MV-4-11 (cell line): ENCODE measurements around the gene TEX11.
"Not testable (repeated sequence)": the region's sequence is repeated elsewhere in the genome, so short reads cannot be mapped to it uniquely, and the experiment has no call there.

ENCODE experiments used
- DNase-seq: peaks from one replicate; lab custom pipeline; 2025; lab: John Stamatoyannopoulos, UW

Gene TEX11

DNA sequence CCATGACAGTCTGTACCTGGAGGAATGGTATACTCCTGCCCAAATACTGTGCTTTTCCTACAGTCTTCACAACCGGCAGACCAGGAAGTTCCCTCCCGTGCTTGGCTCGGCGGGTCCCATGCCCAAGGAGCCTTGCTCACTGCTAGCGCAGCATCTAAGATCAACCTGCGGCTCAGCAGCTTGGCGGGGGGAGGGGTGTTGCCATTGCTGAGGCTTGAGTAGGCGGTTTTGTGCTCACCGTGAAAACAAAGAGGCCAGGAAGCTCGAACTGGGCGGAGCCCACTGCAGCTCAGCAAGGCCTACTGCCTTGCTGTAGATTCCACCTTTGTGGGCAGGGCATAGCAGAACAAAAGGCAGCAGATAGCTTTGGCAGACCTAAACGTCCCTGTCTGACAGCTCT is 152.7 kb downstream of the TEX11 start:
- no peak for DNase-seq

DNA sequence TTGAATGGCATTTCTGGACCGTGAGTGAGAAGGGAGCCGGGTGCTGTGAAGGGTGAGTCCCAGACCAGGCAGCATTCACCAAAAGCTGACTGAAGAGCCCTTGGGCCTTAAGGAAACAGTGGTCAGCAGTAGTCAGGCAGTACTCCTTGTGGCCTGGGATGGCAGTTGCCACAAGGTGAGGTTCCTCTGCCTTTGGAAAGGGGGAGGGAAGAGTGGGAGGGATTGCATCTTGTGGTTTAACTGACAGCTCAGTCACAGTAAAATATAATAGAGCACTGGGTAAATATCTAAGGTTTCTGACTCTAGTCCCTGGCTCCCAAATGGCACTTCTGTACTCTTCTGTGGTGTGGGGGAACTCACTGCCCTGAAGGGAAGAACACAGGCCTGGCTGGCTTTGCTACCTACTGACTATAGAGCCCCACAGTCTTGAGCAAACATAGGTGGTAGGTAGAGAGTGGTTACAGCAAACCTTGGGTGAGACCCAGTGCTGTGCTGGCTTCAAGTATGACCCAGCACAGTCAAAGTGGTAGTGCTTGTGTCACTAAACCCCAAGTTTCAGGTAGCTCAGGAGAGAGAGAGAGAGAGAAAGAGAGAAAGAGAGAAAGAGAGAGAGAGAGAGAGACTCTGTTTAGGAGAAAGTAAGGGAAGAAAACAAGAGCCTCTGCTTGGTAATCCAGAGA is 154.2 kb downstream of the TEX11 start:
- no peak for DNase-seq

DNA sequence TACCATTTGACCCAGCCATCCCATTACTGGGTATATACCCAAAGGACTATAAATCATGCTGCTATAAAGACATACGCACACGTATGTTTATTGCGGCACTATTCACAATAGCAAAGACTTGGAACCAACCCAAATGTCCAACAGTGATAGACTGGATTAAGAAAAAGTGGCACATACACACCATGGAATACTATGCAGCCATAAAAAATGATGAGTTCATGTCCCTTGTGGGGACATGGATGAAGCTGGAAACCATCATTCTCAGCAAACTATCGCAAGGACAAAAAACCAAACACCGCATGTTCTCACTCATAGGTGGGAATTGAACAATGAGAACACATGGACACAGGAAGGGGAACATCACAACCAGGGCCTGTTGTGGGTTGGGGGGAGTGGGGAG is 174.7 kb downstream of the TEX11 start:
- not testable (repeated sequence) for DNase-seq

DNA sequence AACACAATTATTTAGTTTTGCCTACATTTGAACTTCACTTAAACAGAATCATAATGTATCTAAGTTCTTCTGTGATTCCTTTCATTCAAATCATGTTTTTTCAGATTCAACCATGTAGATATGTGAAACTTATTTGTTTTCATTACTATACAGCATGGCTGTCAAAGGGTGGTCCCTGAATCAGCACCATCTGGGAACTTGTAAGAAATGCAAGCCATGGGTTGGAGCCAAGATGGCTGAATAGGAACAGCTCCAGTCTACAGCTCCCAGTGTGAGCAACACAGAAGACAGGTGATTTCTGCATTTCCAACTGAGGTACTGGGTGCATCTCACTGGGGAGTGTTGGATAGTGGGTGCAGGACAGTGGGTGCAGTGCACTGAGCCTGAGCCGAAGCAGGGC is 180.6 kb downstream of the TEX11 start:
- DNase-seq = not testable (repeated sequence)

DNA sequence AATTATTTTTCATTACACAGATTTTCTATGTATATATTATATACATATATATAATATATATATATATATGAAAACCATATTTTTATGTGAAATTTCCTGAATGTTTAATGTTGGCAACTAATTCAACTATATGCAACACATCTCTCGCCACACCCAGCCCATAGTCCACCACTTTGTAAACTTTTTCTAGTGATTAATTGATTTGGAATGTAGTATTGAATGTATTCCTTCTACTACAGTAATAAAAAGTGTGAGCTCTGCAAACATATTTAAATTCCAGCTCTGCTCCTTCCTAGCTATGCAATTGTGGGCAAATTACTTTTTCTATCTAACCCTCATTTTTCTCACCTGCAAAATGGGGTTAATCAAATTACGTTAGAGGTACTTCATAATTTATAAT is 187.8 kb downstream of the TEX11 start:
- no peak for DNase-seq

DNA sequence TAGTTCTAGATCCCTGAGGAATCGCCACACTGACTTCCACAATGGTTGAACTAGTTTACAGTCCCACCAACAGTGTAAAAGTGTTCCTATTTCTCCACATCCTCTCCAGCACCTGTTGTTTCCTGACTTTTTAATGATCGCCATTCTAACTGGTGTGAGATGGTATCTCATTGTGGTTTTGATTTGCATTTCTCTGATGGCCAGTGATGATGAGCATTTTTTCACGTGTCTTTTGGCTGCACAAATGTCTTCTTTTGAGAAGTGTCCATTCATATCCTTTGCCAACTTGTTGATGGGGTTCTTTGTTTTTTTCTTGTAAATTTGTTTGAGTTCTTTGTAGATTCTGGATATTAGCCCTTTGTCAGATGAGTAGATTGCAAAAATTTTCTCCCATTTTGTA is 197.2 kb downstream of the TEX11 start:
- not testable (repeated sequence) for DNase-seq

DNA sequence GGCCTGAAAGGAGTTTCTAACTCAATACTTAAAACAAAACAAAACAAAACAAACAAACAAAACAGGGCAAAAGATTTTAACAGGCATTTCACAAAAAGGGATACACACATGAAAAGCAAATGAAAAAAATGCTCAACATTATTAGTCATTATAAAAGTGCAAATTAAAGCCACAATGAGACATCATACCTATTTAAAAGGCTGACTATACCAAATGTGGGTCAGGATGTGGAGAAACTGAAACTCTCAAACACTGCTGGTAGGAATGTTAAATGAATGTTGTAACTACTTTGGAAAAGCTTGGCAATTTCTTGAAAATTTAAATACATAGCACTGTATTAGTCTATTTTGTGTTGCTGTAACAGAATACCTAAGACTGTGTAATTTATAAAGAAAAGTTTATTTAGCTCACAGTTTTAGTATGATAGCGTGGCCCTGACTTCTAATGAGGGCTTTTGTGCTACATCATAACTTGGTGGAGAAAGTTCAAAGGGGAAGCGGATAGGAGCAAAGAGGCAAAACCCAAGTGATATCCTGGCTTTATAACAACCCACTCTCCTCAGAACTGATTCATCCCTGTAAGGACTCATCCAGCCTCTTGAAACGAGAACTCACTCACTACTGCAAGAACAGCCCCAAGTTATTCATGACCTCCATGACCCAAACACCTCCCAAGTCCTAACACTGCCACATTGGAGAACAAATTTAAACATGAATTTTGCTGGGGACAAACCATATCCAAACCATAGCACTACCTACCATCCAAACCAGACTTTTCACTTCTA is 214.0 kb downstream of the TEX11 start:
- DNase-seq = no peak

DNA sequence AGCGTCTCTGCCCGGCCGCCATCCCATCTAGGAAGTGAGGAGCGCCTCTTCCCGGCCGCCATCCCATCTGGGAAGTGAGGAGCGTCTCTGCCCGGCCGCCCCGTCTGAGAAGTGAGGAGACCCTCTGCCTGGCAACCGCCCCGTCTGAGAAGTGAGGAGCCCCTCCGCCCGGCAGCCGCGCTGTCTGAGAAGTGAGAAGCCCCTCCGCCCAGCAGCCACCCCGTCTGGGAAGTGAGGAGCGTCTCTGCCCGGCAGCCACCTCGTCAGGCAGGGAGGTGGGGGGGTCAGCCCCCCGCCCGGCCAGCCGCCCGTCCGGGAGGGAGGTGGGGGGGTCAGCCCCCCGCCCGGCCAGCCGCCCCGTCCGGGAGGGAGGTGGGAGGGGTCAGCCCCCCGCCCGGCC is 229.1 kb downstream of the TEX11 start:
- DNase-seq = not testable (repeated sequence)

DNA sequence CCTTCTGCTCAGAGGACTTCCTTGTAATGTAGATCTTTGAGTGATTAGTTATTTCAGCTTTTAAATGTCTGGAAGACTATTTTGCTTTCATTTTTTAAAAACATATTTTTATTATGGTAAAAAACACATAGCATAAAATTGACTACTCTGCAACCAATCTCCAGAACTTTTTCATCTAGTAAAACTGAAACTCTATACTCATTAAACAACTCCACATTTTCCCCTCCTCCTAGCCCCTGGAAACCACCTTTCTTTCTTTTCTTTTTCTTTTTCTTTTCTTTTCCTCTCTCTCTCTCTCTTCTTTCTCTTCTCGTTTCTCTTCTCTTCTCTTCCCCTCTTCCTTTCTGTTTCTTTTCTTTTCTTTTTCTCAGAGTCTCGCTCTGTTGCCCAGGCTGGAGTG is 233.2 kb downstream of the TEX11 start:
- no peak for DNase-seq

DNA sequence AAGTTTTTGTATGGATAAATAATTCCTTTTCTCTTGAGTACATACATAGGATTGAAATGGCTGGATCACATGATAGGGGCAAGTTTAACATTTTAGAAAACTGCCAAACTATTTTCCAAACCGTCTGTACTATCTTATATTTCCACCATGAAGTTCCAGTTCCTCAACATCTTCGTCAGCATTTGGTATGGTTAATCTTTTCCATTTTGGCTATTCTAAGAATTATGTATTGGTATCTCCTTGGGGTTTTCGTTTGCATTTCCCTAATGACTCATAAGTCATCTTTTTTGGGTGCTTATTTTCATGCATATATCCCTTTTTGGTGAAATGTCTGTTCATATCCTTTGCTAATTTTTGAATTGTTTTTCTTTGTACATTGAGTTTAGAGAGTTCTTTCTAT is 236.2 kb downstream of the TEX11 start:
- no peak for DNase-seq

DNA sequence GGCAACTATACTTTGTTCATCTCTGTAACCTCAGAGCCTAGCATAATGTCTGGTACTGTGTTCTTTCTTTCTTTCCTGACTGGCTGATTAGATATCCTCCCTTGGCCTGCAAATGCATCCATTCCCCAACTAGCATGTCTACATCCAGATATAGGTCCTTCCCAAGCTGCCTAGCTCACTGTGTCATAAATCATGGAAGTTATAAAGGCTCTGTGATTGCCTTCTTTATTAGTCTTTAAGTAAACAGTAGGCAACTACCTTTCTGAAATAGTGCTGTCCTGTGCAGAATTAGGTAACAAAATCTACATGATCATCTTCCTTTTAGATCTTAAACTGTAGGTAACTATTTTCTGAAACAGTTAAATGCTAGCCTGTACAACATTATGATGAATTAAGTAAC is 239.4 kb downstream of the TEX11 start:
- no peak for DNase-seq

DNA sequence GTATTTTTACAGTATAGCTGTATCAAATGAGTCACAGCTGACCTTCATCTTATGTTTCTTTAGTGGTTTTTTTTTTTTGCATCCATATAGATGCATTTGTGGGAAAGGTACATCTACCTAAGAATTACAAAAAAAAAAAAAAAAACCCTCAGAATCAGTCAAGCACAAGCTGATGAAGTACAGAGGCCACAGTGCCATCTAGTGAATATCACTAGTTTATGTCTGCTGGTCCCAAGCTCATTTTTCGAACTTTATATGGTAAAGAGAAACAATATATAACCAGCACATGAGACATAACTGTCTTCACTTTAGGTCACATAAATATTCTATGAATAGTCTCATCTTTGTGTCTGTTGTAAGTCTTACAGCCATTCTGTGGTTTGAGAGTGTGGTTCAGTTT is 243.8 kb downstream of the TEX11 start:
- DNase-seq = peak; percentile 0

DNA sequence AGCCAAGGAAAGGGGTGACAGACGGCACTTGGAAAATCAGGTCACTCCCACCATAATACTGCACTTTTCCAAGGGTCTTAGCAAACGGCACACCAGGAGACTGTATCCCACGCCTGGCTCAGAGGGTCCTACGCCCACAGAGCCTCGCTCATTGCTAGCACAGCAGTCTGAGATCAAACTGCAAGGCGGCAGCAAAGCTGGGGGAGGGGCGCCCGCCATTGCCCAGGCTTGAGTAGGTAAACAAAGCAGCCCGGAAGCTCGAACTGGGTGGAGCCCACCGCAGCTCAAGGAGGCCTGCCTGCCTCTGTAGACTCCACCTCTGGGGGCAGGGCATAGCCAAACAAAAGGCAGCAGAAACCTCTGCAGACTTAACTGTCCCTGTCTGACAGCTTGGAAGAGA is 247.4 kb downstream of the TEX11 start:
- not testable (repeated sequence) for DNase-seq

DNA sequence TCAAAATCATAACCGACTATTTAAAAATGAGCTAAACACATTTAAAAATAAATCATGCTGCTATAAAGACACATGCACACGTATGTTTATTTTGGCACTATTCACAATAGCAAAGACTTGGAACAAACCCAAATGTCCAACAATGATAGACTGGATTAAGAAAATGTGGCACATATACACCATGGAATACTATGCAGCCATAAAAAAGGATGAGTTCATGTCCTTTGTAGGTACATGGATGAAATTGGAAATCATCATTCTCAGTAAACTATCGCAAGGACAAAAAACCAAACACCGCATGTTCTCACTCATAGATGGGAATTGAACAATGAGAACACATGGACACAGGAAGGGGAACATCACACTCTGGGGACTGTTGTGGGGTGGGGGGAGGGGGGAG is 251.0 kb downstream of the TEX11 start:
- DNase-seq = not testable (repeated sequence)

DNA sequence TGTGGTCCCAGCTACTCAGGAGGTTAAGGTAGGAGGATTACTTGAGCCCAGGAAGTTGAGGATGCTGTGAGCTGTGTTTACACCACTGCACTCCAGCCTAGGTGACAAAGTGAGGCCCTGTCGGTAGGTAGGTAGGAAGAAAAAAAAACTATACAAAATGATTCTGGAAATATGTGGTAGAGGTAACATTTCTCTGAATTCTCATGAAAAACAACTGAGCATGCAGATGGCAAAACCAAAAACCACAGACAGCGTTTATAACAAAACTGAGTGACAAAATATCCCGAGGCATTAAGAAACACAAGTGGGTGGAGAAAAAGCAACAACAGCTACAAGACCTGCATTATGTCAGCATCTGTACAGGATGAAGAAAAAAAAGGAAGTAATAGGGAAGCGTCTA is 252.2 kb downstream of the TEX11 start:
- DNase-seq = peak; percentile 10

DNA sequence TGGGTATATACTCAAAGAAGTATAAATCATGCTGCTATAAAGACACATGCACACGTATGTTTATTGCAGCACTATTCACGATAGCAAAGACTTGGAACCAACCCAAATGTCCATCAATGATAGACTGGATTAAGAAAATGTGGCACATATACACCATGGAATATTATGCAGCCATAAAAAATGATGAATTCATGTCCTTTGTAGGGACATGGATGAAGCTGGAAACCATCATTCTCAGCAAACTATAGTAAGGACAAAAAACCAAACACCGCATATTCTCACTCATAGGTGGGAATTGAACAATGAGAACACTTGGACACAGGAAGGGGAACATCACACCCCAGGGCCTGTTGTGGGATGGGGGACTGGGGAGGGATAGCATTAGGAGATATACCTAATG is 260.6 kb downstream of the TEX11 start:
- DNase-seq = not testable (repeated sequence)

DNA sequence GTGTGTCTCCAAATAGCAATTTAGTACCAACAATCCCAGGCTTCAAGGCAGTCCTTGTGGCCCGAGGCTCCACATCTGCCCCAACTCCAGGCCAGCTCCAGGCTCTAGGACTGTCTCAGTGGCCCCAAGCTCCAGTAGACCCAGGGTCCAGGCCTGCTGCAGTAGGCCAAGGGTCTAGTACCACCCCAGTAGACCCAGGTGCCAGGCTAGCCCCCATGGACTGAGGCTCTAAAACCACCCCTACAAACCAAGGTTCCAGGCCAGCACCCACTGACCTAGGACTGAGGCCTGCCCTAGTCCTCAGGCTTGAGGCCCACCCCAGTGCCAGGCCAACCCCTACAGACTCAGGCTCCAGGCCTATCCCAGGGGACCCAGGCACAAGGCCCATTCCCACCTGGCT is 272.3 kb downstream of the TEX11 start:
- no peak for DNase-seq

DNA sequence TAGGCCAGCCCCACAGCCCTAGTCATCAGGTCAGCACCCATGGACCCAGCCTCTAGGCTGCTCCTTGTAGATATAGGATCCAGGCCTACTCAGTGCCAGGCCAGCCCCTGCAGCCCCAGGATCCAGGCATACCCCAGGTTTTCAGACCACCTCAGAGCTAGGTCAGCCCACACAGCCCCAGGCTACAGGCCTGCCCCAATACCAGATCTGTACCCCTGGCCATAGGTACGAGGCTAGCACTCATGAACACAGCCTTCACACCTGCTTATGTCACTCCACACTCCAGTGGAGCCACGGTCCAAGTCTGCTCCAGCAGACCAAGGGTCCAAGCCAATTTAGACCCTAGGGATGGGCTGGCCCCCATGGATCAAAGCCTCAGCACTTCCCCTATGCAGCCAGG is 272.8 kb downstream of the TEX11 start:
- no peak for DNase-seq

DNA sequence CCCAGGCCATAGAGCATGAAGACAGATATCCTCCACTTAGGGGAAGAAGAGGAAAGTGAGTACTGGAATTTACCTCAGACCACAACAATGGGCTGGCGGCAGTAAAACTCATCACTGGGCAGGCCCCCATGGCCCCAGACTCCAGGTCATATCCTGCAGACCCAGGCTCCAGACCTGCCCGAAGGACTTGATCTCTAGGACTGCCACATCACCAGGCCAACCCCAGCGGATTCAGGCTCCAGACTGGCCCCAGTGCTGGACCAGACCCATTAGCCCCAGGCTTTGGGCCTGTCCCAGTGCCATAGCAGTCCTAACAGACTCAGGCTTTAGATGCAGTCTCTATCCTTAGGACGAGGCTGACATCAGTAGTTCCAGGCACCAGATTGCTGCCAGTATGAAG is 273.3 kb downstream of the TEX11 start:
- no peak for DNase-seq

DNA sequence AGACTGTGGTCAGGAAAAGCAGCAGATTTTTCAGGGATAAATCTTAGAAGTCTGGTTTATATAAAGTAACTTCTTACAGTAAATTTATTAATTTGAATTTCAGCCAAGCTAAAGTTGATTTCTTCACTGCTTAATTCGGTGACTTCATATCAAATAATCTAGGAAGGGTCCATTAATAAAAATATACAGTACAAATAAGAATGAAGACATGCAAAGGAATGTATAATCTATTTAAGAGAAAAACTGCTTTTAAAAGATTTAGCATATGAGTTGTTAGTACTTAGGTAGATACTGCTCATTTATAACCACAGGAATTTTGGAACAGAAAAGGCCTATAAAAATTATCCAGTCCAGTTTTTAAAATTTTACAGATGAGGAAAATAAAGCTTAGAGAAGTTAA is 286.8 kb downstream of the TEX11 start:
- no peak for DNase-seq

DNA sequence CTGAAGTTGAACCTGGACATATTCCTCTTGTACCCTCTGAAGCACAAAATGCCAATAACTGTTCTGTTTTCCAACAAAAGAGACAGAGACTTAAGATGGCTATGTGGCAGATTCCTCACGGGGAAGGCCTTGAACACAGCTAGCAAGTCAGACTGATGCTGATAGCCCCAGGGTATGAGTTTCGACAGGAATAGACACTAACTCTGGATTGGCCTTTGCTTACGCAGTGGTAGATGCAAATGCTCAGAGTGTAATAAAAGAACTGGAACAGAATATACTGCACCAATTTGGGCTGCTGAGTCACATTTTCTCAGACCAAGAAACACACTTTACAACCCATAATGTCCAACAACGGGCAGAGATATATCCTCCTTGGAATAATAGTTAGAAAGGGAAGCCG is 290.0 kb downstream of the TEX11 start:
- no peak for DNase-seq

DNA sequence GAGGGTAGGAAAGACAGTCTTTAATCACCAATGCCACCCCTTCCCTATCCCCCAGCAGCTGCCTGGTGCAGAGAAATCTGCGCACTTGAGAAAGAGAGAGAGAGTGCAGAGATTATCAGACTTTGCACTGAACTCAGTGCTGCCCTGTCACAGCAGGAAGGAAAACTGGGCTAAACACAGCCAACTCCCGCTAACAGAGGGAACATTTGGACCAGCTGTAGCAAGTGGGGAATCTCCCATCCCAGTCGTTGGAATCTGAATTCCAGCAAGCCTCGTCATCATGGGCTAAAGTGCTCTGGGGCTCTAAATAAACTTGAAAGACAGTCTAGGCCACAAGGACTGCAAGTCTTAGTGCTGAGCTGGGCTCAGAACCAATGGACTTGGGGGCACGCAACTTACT is 295.2 kb downstream of the TEX11 start:
- DNase-seq = no peak

DNA sequence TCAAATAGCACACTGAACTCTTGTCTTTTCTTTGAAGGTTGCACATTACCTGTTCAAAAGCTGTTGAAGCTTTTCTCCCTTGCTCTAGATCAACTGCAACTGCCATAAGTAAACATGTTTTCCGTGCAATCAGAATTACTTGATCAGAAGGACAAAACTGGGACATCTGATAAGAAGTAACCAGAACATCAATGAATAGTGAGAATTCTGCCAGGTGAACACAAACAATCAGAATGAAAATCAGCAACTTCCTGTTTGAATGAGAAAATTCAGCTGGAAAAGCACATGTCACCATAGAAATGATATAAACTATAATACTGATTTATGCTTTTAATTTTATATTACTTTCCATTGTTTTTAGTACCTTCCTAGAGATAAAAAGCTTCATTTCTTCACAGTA is 303.2 kb downstream of the TEX11 start:
- no peak for DNase-seq

DNA sequence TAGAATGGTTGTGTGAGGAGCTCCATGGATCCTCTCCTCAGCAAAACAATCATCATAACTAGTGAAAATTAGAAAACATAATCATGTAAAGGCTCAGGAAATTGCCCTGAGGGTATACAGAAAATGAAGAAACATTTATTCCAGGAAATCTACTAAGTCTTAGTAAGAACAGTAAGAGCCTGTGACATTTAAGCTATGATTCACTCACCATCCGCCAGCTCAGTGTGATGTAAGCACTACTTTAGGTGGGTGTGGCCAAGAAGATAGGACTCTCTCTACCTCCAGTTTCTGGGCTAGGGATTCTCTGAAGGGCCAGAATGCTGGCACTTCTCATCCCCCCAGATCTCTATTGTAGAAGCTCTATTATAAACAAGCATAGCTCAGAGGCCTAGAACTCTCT is 316.4 kb downstream of the TEX11 start:
- peak; percentile 47 for DNase-seq
